ENCODE data around the gene C1orf216. TPM values are rescaled to one million over a fixed set of nuclear protein-coding genes. Genes with fewer than 3 reads are reported as not detected.

The C1orf216 gene
- total and polyA plus RNA-seq, 10 of the 15 experiments (the other 5 are each of a cell fraction or from before 2014, with no cell fraction given), result 2.9 to 17.2 (median 11.3) TPM

DNA sequence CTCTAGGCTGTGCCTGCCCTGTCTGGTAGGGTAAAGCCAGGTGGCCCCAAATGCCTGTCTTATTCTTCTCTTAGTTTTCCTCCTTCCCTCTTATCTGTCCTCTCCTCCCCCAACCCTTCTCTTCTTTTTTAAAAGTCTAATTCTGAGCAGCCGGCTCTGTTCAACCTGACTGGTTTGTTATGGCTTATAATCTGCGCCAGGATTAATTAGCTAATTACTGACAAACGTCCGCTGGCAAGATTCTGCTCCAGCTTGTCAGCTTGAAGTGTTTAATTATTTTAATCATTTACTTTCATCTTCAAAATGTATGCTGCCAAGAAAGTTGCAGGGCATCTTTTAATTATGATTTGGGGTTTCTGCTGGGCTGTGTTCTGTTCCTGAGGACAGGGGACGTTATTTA, 50.2 kb downstream of the C1orf216 start:
- no peak overlapping the region for H2AFZ ChIP-seq (ENCODE audit: control insufficient read depth, low read depth, low read length)
- ATAC-seq (no peak), FAIRE-seq (no peak), DNase-seq (ENCODE audit: low read depth, low spot score) (no peak)
- BruUV-seq (replicated peaks), result no TSS peak
- ChIA-PET SMC1A (ENCODE audit: uncharacterized antibody, unreplicated experiment) (interaction anchor here (1.5 kb wide), 1 partner anchor 100 kb away, joined by 3 read pairs; no protein-coding TSS in a partner anchor), POLR2A (no interaction called here), CTCF (no interaction called here), RAD21 (ENCODE audit: unreplicated experiment) (no interaction called here)
- no peaks in the 10 kb centered on the region for H3K36me3 ChIP-seq (ENCODE audit: control insufficient read depth in 2 of 2, insufficient read depth in 2 of 2, low read length in 1 of 2)
- intact Hi-C loops (cut with micrococcal nuclease; ENCODE audit: unreplicated experiment) (no loop called here), in situ Hi-C loops (cut with MboI) (no loop called here)
- H3K27me3 ChIP-seq (replicated peaks in 1 of 2; ENCODE audit: control insufficient read depth in 2 of 2, insufficient read depth in 2 of 2, low read length in 1 of 2), result peaks cover 2 to 4% of the 10 kb centered on the region in 2 experiments; a peak in 3 of 4 replicates
- H3K27ac ChIP-seq (ENCODE audit: control insufficient read depth, insufficient read depth), result no peak overlapping the region
- no peak for TF ChIP-seq JUNB (IDR thresholded peaks at IDR 0.05)
- TF ChIP-seq, protein P1, sequence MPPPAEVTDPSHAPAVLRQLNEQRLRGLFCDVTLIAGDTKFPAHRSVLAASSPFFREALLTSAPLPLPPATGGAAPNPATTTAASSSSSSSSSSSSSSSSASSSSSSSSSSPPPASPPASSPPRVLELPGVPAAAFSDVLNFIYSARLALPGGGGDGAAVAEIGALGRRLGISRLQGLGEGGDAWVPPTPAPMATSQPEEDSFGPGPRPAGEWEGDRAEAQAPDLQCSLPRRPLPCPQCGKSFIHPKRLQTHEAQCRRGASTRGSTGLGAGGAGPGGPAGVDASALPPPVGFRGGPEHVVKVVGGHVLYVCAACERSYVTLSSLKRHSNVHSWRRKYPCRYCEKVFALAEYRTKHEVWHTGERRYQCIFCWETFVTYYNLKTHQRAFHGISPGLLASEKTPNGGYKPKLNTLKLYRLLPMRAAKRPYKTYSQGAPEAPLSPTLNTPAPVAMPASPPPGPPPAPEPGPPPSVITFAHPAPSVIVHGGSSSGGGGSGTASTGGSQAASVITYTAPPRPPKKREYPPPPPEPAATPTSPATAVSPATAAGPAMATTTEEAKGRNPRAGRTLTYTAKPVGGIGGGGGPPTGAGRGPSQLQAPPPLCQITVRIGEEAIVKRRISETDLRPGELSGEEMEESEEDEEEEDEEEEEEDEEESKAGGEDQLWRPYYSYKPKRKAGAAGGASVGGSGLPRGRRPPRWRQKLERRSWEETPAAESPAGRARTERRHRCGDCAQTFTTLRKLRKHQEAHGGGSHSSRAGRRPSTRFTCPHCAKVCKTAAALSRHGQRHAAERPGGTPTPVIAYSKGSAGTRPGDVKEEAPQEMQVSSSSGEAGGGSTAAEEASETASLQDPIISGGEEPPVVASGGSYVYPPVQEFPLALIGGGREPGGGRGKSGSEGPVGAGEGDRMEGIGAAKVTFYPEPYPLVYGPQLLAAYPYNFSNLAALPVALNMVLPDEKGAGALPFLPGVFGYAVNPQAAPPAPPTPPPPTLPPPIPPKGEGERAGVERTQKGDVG (CRISPR knock-in tag; IDR thresholded peaks at IDR 0.05), result no peak
- TF ChIP-seq MTA3 (IDR thresholded peaks at IDR 0.05; ENCODE audit: borderline replicate concordance, low read length), result no peak
- no peaks in the 10 kb centered on the region for H3K4me1 ChIP-seq (ENCODE audit: control insufficient read depth, insufficient read depth, low read length)
- H3K79me2 ChIP-seq (ENCODE audit: control insufficient read depth, insufficient read depth, low read length), result no peaks in the 10 kb centered on the region
- H3K4me2 ChIP-seq (ENCODE audit: control insufficient read depth, insufficient read depth), result no peak overlapping the region
- no peaks in the 10 kb centered on the region for H4K20me1 ChIP-seq (ENCODE audit: control insufficient read depth, insufficient read depth)
- 60% methylated on average over 5 of the region's 5 CpGs for WGBS (ENCODE audit: insufficient coverage, insufficient replicate concordance, low lambda C conversion rate, missing lambda C conversion rate)
- H3K9me3 ChIP-seq (replicated peaks; ENCODE audit: control insufficient read depth, insufficient read depth, low read length), result no peaks in the 10 kb centered on the region
- no peak overlapping the region for H3K4me3 ChIP-seq
- no peak overlapping the region for H3K9ac ChIP-seq (ENCODE audit: control insufficient read depth, insufficient read depth, low read length)

DNA sequence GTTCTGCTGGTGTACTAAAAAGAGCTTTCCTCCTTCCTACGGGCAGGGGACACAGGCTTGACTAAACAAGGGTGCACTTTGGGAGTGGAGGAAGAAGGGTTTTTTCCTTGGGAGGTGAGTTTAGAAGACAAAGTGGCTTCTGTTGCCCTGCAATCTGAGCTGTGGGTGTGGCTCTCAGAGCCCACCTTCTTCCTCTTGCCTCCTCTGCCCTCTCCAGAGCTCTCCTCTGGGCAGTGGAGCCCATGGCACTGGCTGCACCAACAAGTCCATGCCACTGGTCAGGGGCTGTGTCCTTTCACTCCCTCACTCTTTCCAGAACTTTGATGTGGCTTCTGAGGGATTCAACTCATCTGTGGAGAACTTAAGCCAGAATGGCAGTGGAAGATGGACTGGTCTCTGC, 51.8 kb downstream of the C1orf216 start:
- no peak overlapping the region for H3K4me3 ChIP-seq
- intact Hi-C loops (cut with micrococcal nuclease; ENCODE audit: unreplicated experiment), result no loop called here
- no peaks in the 10 kb centered on the region for H3K36me3 ChIP-seq (ENCODE audit: control insufficient read depth in 2 of 2, insufficient read depth in 2 of 2, low read length in 1 of 2)
- no peak for DNase-seq (ENCODE audit: low read depth, low spot score)
- no peaks in the 10 kb centered on the region for H3K79me2 ChIP-seq (ENCODE audit: control insufficient read depth, insufficient read depth, low read length)
- H4K20me1 ChIP-seq (ENCODE audit: control insufficient read depth, insufficient read depth), result no peaks in the 10 kb centered on the region
- no peaks in the 10 kb centered on the region for H3K4me1 ChIP-seq (ENCODE audit: control insufficient read depth, insufficient read depth, low read length)
- no peak overlapping the region for H2AFZ ChIP-seq (ENCODE audit: control insufficient read depth, low read depth, low read length)
- ChIA-PET RAD21 (ENCODE audit: unreplicated experiment) (no interaction called here), CTCF (no interaction called here), POLR2A (no interaction called here), SMC1A (ENCODE audit: uncharacterized antibody, unreplicated experiment) (interaction anchor here (1.5 kb wide), 1 partner anchor 98 kb away, joined by 3 read pairs; no protein-coding TSS in a partner anchor)
- peaks cover 2 to 4% of the 10 kb centered on the region in 2 experiments; a peak in 3 of 4 replicates for H3K27me3 ChIP-seq (replicated peaks in 1 of 2; ENCODE audit: control insufficient read depth in 2 of 2, insufficient read depth in 2 of 2, low read length in 1 of 2)
- ATAC-seq, result no peak
- no peak overlapping the region for H3K4me2 ChIP-seq (ENCODE audit: control insufficient read depth, insufficient read depth)
- H3K9ac ChIP-seq (ENCODE audit: control insufficient read depth, insufficient read depth, low read length), result no peak overlapping the region
- no TSS peak for BruUV-seq (replicated peaks)
- no peak for TF ChIP-seq POLR2AphosphoS5 (IDR thresholded peaks at IDR 0.05; ENCODE audit: low read length)
- no peak for TF ChIP-seq RFX5 (IDR thresholded peaks at IDR 0.05; ENCODE audit: low read depth, low read length)
- TF ChIP-seq ZNF274 (IDR thresholded peaks at IDR 0.05; ENCODE audit: insufficient read depth, insufficient read length), result no peak
- H3K9me3 ChIP-seq (replicated peaks; ENCODE audit: control insufficient read depth, insufficient read depth, low read length), result no peaks in the 10 kb centered on the region
- in situ Hi-C loops (cut with MboI), result no loop called here
- WGBS (ENCODE audit: insufficient coverage, insufficient replicate concordance, low lambda C conversion rate, missing lambda C conversion rate), result 0% methylated on average over 1 of the region's 1 CpG
- FAIRE-seq, result no peak
- no peak overlapping the region for H3K27ac ChIP-seq (ENCODE audit: control insufficient read depth, insufficient read depth)
